Measurements from ENCODE around the gene FAM216A.
"Not testable (repeated sequence)": the region's sequence is repeated elsewhere in the genome, so short reads cannot be mapped to it uniquely, and the experiment has no call there.

FAM216A gene

GRCh38 chr12:110503432-110503831, 34.8 kb downstream of the FAM216A start:
- H3K9me3 ChIP-seq = no peaks in the 10 kb centered on the region
- H3K36me3 ChIP-seq = no peaks in the 10 kb centered on the region
- no peaks in the 10 kb centered on the region for H3K27me3 ChIP-seq
- H3K4me1 ChIP-seq = peaks cover 0 to 28% (median 22%) of the 10 kb centered on the region in 4 donors
- H3K4me3 ChIP-seq = no peak overlapping the region
- intact Hi-C loops (cut with DNase I; ENCODE audit: low total_unique reads) = loop anchor here (5.0 kb wide), 1 partner anchor 36 kb away; the partner anchor contains the start of genes FAM216A and GPN3
- no peak for DNase-seq
- TF ChIP-seq CTCF (IDR thresholded peaks at IDR 0.05) = no peak
- no peak overlapping the region for H3K27ac ChIP-seq

GRCh38 chr12:110505332-110505731, 36.7 kb downstream of the FAM216A start:
- no peak for DNase-seq
- H3K27me3 ChIP-seq = no peaks in the 10 kb centered on the region
- H3K4me3 ChIP-seq = no peak overlapping the region
- no peaks in the 10 kb centered on the region for H3K9me3 ChIP-seq
- no peak for TF ChIP-seq CTCF (IDR thresholded peaks at IDR 0.05)
- no peaks in the 10 kb centered on the region for H3K36me3 ChIP-seq
- H3K4me1 ChIP-seq = peaks cover 0 to 13% (median 9%) of the 10 kb centered on the region in 4 donors
- no peak overlapping the region for H3K27ac ChIP-seq
- intact Hi-C loops (cut with DNase I; ENCODE audit: low total_unique reads) = no loop called here

- Histone ChIP-seq H3K4me3 (no peak overlapping the region), H3K9me3 (no peaks in the 10 kb centered on the region), H3K27me3 (no peaks in the 10 kb centered on the region), H3K4me1 (peaks cover 0 to 5% (median 0%) of the 10 kb centered on the region in 4 donors), H3K27ac (no peak overlapping the region), H3K36me3 (no peaks in the 10 kb centered on the region)
- intact Hi-C loops (cut with DNase I; ENCODE audit: low total_unique reads) = no loop called here
- no peak for TF ChIP-seq CTCF (IDR thresholded peaks at IDR 0.05)
- no peak for DNase-seq
These were observed 39.5 kb downstream of the FAM216A start for GRCh38 chr12:110508071-110508586.

- Histone ChIP-seq H3K9me3 (no peaks in the 10 kb centered on the region), H3K4me1 (peaks cover 0 to 5% (median 0%) of the 10 kb centered on the region in 4 donors), H3K27ac (no peak overlapping the region), H3K27me3 (no peaks in the 10 kb centered on the region), H3K36me3 (no peaks in the 10 kb centered on the region), H3K4me3 (no peak overlapping the region)
- DNase-seq = no peak
- TF ChIP-seq CTCF (IDR thresholded peaks at IDR 0.05) = no peak
- intact Hi-C loops (cut with DNase I; ENCODE audit: low total_unique reads) = loop anchor here (2.0 kb wide), 1 partner anchor 87 kb away; no protein-coding TSS in a partner anchor
These were observed 45.2 kb downstream of the FAM216A start for GRCh38 chr12:110513842-110514241.

GRCh38 chr12:110514363-110514762, 45.7 kb downstream of the FAM216A start:
- DNase-seq = no peak
- Histone ChIP-seq H3K4me1 (peaks cover 0 to 5% (median 0%) of the 10 kb centered on the region in 4 donors), H3K36me3 (no peaks in the 10 kb centered on the region), H3K4me3 (no peak overlapping the region), H3K27ac (no peak overlapping the region), H3K9me3 (no peaks in the 10 kb centered on the region), H3K27me3 (no peaks in the 10 kb centered on the region)
- intact Hi-C loops (cut with DNase I; ENCODE audit: low total_unique reads) = no loop called here
- no peak for TF ChIP-seq CTCF (IDR thresholded peaks at IDR 0.05)

- H3K4me3 ChIP-seq = no peak overlapping the region
- DNase-seq = no peak
- no peak for TF ChIP-seq CTCF (IDR thresholded peaks at IDR 0.05)
- no peak overlapping the region for H3K27ac ChIP-seq
- no peaks in the 10 kb centered on the region for H3K9me3 ChIP-seq
- peaks cover 0 to 5% (median 0%) of the 10 kb centered on the region in 4 donors for H3K4me1 ChIP-seq
- H3K27me3 ChIP-seq = no peaks in the 10 kb centered on the region
- intact Hi-C loops (cut with DNase I; ENCODE audit: low total_unique reads) = no loop called here
- no peaks in the 10 kb centered on the region for H3K36me3 ChIP-seq
These were observed 48.4 kb downstream of the FAM216A start for GRCh38 chr12:110516995-110517394.

- intact Hi-C loops (cut with DNase I; ENCODE audit: low total_unique reads); DNase-seq: not testable (repeated sequence)
These were observed 49.4 kb downstream of the FAM216A start for GRCh38 chr12:110518014-110518413.

GRCh38 chr12:110520876-110521712, 52.4 kb downstream of the FAM216A start:
- H3K4me3 ChIP-seq; intact Hi-C loops (cut with DNase I; ENCODE audit: low total_unique reads); H3K36me3 ChIP-seq; H3K9me3 ChIP-seq; DNase-seq; H3K27ac ChIP-seq; H3K4me1 ChIP-seq; H3K27me3 ChIP-seq: not testable (repeated sequence)

More at GRCh38 chr12:110518014-110518413, 49.4 kb downstream of the FAM216A start:
- not testable (repeated sequence) for H3K27me3 ChIP-seq, H3K4me1 ChIP-seq, H3K9me3 ChIP-seq, H3K27ac ChIP-seq, H3K36me3 ChIP-seq, H3K4me3 ChIP-seq

All from tibial artery (tissue), 4 donors.